ENCODE results near the gene MAGEA2.
"Not testable (repeated sequence)": the region's sequence is repeated elsewhere in the genome, so short reads cannot be mapped to it uniquely, and the experiment has no call there.

The MAGEA2 gene, protein sequence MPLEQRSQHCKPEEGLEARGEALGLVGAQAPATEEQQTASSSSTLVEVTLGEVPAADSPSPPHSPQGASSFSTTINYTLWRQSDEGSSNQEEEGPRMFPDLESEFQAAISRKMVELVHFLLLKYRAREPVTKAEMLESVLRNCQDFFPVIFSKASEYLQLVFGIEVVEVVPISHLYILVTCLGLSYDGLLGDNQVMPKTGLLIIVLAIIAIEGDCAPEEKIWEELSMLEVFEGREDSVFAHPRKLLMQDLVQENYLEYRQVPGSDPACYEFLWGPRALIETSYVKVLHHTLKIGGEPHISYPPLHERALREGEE

DNA sequence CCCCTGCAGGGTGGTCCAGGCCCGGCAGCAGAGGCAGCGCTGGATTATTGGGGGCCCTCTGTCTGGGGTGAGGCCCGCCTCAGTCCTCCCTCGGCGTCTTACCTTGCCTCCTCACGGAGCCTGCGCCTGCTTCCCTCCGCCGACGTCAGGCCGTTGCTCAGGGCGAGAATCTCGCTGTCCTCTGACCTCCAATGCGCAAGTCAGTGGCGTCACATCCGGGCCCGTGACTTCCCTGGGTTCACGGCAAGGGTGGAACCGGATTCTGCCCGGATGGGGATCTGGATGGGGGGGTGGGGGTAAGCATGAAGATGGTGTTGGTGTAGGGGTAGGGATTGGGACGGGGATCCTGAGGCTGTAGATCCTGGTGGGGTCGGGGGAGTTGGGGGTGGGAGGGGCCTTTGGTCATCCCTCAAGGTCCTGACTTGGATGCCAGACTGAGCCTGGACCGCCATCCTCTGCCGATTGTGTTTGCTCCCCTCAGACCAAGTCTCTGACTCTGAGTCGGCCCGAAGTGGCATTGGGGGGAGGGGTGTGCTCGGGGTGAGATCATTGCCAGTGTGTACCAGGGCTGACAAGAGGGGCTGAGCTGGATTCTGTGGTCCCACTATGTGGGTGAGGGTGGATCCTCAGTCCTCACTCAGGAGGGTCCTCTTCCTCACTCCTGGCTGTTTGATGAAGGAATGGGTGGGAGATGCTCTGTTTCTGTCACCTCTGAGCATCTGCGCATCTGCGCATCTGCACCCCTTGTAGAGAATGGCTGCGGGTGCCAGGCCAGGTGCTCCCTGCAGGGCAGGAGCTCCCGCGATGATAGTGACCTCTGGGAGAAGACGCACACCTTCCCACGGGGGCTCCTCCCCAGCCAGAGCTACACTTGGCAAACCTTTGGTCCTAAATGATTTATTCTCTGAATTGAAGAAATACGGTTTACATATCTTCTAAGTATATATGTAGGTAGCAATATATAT lies at the start of gene MAGEA2:
MAGEA2 (minus strand) TSS at position 157 of the 965 bp plus-strand sequence. CDS start 2,479 bp downstream, outside the sequence.
- H3K4me3 ChIP-seq (ENCODE audit: low read depth, low read length); DNase-seq (ENCODE audit: low read depth); in situ Hi-C loops (cut with HindIII; ENCODE audit: low sequenced_read_pairs): not testable (repeated sequence)

DNA sequence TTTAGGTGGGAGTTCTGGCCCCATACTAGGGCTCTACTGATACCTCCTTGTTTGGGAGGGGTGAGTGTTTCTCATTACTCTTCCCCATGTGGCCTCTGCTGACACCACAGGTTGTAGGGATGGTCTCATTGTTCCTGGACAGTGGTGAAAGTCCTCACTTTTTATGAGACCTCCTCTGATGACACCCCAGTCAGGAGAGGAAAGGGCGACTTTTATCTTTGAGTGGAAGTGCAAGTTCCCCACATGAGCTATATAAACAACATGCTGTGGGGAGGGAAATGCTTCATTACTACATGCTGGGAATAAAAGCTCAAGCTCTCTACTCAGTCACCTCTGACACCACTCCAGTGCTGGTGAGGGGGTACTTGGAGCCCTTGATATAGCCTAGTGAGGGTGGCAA lies 45.3 kb upstream of the MAGEA2 start:
- TF ChIP-seq, protein P1, sequence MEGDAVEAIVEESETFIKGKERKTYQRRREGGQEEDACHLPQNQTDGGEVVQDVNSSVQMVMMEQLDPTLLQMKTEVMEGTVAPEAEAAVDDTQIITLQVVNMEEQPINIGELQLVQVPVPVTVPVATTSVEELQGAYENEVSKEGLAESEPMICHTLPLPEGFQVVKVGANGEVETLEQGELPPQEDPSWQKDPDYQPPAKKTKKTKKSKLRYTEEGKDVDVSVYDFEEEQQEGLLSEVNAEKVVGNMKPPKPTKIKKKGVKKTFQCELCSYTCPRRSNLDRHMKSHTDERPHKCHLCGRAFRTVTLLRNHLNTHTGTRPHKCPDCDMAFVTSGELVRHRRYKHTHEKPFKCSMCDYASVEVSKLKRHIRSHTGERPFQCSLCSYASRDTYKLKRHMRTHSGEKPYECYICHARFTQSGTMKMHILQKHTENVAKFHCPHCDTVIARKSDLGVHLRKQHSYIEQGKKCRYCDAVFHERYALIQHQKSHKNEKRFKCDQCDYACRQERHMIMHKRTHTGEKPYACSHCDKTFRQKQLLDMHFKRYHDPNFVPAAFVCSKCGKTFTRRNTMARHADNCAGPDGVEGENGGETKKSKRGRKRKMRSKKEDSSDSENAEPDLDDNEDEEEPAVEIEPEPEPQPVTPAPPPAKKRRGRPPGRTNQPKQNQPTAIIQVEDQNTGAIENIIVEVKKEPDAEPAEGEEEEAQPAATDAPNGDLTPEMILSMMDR (IDR thresholded peaks at IDR 0.05; ENCODE audit: low read depth, low read length, missing control alignments): no peak
- in situ Hi-C loops (cut with HindIII; ENCODE audit: low sequenced_read_pairs): no loop called here
- no peak for DNase-seq (ENCODE audit: low read depth)
- H3K4me3 ChIP-seq (ENCODE audit: low read depth, low read length): no peak overlapping the region

DNA sequence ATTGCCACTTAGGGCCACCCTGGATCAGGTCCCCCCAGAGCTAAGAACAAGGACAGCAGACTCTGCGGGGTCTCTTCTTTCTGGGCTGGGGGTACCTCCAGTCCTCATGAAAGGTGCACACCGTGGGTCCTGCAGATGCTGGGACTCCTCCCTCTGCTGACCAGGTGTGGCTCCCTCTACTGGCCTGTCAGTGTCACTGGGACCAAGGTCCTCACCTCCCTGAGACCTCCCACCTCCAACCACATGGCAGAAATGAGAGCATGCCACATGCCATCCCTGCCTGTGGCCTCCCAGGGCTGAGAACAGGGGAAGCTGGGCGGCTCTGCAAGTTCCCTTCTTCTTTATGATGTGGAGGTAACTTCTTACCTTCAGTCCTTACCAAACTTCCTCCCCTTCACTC lies 33.4 kb upstream of the MAGEA2 start:
- H3K4me3 ChIP-seq (ENCODE audit: low read depth, low read length); in situ Hi-C loops (cut with HindIII; ENCODE audit: low sequenced_read_pairs); DNase-seq (ENCODE audit: low read depth): not testable (repeated sequence)

DNA sequence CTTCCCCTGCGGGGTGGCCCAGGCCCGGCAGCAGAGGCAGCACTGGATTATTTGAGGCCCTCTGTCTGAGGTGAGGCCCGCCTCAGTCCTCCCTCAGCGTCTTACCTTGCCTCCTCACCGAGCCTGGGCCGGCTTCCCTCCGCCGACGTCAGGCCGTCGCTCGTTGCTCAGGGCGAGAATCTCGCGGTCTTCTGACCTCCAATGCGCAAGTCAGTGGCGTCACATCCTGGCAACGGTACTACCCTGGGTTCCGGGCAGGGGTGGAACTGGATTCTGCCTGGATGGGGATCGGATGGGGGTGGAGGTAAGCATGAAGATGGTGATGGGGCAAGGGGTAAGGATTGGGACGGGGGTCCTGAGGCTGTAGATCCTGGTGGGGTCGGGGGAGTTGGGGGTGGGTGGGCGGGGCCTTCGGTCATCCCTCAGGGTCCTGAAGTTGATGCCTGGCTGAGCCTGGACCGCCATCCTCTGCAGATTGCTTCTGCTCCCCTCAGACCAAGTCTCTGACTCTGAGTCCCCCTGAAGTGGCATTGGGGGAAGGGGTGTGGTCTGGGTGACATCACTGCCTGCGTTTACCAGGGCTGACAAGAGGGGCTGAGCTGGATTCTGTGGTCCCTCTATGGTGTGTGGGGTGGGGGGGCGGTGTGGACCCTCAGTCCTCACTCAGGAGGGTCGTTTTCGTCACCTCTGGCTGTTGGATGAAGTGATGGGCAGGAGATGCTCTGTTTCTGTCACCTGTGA lies 16.1 kb upstream of the MAGEA2 start, which contains the start of gene MAGEA6:
MAGEA6 (minus strand) TSS at position 141 of the 741 bp plus-strand sequence. CDS start 2,039 bp downstream, outside the sequence.
- in situ Hi-C loops (cut with HindIII; ENCODE audit: low sequenced_read_pairs); DNase-seq (ENCODE audit: low read depth); H3K4me3 ChIP-seq (ENCODE audit: low read depth, low read length): not testable (repeated sequence)

DNA sequence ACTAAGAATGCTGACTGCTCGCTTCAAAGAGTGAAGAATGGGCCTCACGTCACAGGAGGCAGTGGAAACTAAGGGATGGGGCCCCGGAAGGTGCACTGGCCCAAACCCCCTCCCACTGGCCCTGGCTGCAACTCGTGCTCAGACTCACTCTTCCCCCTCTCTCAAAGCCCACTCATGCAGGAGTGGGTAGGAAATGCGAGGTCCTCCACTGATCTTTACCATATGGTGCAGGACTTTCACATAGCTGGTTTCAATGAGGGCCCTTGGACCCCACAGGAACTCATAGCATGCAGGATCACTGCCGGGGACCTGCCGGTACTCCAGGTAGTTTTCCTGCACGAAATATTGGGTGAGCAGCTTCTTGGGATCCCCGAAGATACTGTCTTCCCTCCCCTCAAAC lies 12.9 kb upstream of the MAGEA2 start:
- H3K4me3 ChIP-seq (ENCODE audit: low read depth, low read length); DNase-seq (ENCODE audit: low read depth); in situ Hi-C loops (cut with HindIII; ENCODE audit: low sequenced_read_pairs): not testable (repeated sequence)

DNA sequence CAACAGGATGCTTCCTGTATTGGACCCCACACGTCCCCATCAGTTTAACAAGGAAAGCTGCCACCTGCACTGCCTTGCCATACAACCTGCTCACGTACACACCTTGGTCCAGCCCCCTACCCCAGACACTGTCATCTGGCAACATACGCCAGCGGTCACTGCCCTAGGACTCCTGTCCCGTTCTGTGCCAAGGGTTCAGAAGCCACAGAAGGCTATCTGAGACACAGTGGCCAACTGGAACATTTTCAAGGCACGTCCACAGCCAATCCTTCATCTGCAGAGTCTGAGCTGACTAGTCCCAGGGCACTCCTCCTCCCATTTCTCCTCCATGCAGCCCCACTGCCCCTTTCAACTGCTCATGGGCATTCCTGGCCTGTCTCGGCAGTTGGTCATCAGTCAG lies 7.9 kb upstream of the MAGEA2 start:
- H3K4me3 ChIP-seq (ENCODE audit: low read depth, low read length); in situ Hi-C loops (cut with HindIII; ENCODE audit: low sequenced_read_pairs); DNase-seq (ENCODE audit: low read depth): not testable (repeated sequence)

DNA sequence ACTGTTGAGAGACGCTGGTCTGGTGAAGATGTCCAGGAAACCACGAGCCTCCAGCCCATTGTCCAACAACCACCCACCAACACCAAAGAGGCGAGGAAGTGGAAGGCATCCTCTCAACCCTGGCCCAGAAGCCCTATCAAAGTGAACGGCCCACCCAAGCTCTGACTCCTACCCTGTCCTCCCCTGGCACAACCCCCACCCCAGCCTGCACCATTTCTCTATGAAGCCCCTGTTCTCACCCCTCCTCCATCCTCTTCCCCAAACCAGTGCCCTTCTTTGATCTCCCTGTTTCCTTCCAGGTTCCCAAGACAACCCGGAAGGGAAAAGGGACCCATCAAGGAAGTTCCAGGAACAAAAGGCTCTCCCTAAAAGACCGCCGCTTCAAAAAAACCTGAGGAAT lies 5.9 kb upstream of the MAGEA2 start:
- DNase-seq (ENCODE audit: low read depth); H3K4me3 ChIP-seq (ENCODE audit: low read depth, low read length); in situ Hi-C loops (cut with HindIII; ENCODE audit: low sequenced_read_pairs): not testable (repeated sequence)

DNA sequence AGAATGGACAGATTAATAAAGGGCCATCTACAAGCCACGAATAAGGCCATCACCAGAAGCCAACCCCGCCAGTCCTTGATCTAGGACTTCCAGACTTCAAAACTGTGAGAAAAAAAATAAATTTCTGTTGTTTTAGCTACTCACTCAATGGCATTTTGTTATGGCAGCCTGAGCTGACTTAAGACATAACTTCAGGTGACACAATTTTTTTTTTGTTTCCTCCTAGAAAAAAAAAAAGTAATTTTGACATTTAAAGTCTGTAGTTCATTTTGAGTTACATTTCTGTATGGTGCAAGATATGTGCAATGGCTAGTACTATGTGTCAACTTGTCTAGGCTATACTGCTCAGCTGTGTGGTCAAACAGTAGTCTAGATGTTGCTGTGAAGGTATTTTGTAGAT lies 5.3 kb upstream of the MAGEA2 start, which contains the start of gene CSAG3:
CSAG3 (plus strand) TSS at position 301 of the 400 bp plus-strand sequence.
- in situ Hi-C loops (cut with HindIII; ENCODE audit: low sequenced_read_pairs): not testable (repeated sequence)

DNA sequence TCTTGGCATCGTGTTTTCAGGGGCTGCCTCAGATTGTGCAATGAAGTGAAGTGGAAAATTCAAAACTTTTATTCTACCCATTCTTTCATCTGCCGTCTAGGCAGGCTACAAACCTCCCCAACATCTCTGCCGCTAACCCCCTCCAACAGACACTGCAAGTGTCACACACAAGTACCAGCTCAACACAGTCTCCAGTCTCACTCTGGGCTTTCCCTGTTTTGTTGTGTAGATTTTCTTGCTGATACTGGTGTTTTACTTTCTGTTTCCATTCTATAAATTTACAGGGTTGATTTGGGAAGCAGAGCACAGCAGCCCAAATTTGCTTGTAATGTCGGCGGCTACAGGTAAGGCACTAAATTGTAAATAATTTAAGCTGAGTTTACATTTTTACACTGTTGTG lies 1.2 kb upstream of the MAGEA2 start:
- in situ Hi-C loops (cut with HindIII; ENCODE audit: low sequenced_read_pairs); DNase-seq (ENCODE audit: low read depth); H3K4me3 ChIP-seq (ENCODE audit: low read depth, low read length): not testable (repeated sequence)

More for the DNA sequence above, 5.3 kb upstream of the MAGEA2 start, which contains the start of gene CSAG3:
- H3K4me3 ChIP-seq (ENCODE audit: low read depth, low read length); DNase-seq (ENCODE audit: low read depth): not testable (repeated sequence)

DNA sequence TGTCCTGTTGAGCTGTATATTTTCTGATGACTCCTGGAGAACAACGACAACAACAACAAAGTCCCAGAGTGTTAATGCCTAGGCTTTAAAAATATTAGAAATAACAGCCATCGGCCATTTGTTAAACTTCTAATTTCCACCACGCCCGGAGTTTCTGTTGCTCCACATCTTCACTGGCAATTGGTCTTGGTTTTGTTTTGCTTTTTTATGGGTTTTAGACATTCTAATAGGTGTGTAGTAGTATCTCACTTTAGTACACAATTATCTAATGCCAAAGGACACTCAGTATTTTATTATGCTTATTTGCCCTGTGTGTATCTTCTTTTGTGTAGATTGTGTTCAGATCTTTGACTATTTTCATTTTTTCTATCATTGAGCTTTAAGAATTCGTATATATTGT lies 15.1 kb downstream of the MAGEA2 start:
- DNase-seq (ENCODE audit: low read depth): no peak
- TF ChIP-seq, protein P1 (IDR thresholded peaks at IDR 0.05; ENCODE audit: low read depth, low read length, missing control alignments): no peak
- H3K4me3 ChIP-seq (ENCODE audit: low read depth, low read length): no peak overlapping the region
- in situ Hi-C loops (cut with HindIII; ENCODE audit: low sequenced_read_pairs): no loop called here

DNA sequence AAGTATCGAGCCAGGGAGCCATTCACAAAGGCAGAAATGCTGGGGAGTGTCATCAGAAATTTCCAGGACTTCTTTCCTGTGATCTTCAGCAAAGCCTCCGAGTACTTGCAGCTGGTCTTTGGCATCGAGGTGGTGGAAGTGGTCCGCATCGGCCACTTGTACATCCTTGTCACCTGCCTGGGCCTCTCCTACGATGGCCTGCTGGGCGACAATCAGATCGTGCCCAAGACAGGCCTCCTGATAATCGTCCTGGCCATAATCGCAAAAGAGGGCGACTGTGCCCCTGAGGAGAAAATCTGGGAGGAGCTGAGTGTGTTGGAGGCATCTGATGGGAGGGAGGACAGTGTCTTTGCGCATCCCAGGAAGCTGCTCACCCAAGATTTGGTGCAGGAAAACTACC lies 17.1 kb downstream of the MAGEA2 start:
- H3K4me3 ChIP-seq (ENCODE audit: low read depth, low read length); DNase-seq (ENCODE audit: low read depth); in situ Hi-C loops (cut with HindIII; ENCODE audit: low sequenced_read_pairs): not testable (repeated sequence)
